Measurements from ENCODE around the gene HSPE1. TPM values are rescaled to one million over a fixed set of nuclear protein-coding genes. Genes with fewer than 3 reads are reported as not detected.

The HSPE1 gene
- total RNA-seq, 1 donor from 2014 or later = 120 TPM

Other genes with a start within 250 kb of the HSPE1 start
- gene ANKRD44, start 189.6 kb upstream of the HSPE1 start, total RNA-seq = 8.4 and 11.6 TPM in 2 replicates
- 144 and 188 TPM in 2 replicates for gene SF3B1, start 65.4 kb upstream of the HSPE1 start, total RNA-seq
- gene COQ10B, start 46.8 kb upstream of the HSPE1 start, total RNA-seq = 30.9 and 35.1 TPM in 2 replicates
- 153 and 164 TPM in 2 replicates for gene HSPD1, start 539 bp upstream of the HSPE1 start, total RNA-seq
- gene MOB4, start 15.7 kb downstream of the HSPE1 start, total RNA-seq = 28.2 and 32.3 TPM in 2 replicates
- gene RFTN2, start 175.2 kb downstream of the HSPE1 start, total RNA-seq = 4.6 and 6.3 TPM in 2 replicates
- gene MARS2, start 205.0 kb downstream of the HSPE1 start, total RNA-seq = 4.4 and 8.0 TPM in 2 replicates

Measured in glomerular endothelial cell (primary cell).